Stimulated activated naive CD4-positive, alpha-beta T cell treated with Interleukin-2 at 50 U/mL for 16 hours (primary cell): Measurements from ENCODE around the gene EGFL8.
"Not testable (repeated sequence)": the region's sequence is repeated elsewhere in the genome, so short reads cannot be mapped to it uniquely, and the experiment has no call there.

Experiments used
- DNase-seq: peaks from one replicate; lab custom pipeline; 2025; lab: John Stamatoyannopoulos, UW

The EGFL8 gene

DNA sequence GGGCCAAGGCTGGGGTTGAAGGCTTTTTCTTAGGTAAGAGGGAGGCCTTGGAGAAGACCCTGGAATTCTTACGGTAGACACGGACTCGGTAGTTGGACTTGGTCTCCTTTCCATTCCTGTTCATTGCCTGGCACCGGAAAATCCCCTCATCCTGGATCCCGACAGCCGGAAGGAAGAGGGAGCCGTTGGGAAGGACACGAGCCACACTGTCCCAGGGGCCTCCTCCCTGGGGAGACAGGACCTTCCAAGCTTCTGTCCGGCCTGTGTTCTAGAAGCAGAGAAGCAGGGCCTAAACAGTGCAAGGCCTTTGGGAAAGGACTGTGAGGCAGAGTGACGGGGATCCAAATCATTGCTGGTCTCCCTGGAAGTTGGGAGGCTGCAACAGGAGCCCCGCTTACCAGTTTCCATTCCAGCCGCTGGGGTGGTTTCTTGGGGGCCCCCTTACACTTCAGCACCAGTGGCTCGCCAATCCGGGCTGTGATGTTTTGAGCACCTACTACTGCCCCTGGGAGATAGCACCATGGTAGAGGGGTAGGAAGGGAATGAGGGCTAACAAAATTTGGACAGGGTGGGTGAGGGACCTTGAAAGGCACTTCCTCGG is 19.2 kb downstream of the EGFL8 start:
- no peak for DNase-seq

DNA sequence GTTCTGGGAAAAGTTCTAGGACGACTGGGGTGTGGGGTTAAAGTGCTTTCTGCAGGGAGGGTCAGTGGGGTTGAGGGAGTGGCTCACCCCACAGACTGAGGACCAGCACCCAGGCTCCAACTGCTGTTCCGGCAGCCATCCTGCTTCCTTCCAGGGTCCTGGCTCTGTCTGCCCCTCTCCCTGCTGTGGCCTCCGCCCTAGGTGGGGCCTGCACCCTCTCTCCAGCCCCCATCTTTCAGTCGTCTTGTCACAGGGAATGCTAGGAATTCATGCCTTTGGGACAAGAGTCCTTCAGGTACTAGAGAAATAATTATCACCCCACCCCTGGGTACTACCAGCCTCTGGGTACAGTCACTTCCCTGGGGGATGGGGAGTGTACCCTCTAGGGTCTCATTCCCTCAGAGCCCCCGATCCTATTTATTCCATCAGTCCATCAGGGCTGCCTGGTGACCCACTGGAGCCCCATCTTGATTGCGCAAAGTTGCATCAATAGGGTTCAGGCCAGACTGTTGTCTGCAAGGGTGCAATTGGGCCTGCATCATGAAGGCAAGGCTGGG is 19.8 kb downstream of the EGFL8 start, which contains the start of gene AGER:
TSS of gene AGER (minus strand) at position 170 of the 557 bp plus-strand sequence. CDS start at position 139, 31 bp downstream.
- no peak for DNase-seq

DNA sequence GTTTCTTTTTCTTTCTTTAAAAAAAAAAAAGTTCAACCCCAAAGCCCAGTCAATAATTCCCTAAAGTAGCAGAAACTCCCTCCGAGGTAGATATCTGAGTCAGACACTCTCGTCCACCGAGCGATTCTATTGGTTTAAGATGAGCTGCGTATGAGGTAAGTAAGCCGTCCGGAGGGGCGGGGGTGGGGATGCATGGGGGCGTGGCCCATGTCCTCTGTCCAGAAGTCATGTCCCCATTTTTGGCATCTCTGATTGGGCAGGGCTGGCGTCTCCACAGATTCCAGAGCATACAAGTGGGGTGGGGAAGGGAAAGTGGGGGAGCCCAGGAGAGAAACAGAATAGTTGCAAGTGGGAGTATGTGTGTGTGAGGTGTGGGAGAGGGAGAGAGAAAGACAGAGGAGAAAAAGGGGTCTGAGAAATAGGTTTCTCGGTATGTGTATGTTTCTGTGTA is 21.3 kb downstream of the EGFL8 start:
- peak; percentile 69 for DNase-seq

DNA sequence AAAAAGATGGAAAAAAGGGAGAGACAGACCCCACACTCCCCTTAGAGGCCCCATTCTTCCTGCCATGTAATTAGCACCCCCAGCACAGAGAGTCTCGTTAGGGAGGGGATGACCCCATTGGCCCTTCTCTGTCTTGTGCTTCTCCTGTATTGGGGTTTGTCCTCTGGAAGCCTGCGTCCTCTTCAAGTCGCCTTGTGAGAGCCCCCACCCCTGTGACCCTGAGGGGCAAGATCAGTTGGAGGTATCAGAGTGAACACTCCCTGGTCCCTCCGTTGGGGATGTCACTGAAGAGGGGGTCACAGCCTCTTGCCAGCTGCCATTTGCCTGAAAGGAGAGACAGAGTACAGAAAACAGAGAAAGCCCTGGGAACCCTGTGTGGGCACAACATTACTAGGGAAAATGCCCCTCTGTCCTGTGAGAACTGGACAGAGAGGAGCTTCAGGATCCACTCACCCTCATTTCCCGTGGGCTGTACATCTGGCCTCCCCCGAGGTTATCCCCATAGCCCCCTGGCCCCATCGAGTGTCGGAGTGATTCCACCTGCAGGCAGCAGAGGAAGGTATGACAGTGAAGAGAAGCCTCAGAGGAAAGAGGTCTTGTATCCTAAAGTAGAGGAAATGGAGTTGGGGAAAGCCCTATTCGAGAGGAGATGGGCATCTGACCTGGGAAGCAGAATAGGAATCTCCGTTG is 21.9 kb downstream of the EGFL8 start:
- not testable (repeated sequence) for DNase-seq

DNA sequence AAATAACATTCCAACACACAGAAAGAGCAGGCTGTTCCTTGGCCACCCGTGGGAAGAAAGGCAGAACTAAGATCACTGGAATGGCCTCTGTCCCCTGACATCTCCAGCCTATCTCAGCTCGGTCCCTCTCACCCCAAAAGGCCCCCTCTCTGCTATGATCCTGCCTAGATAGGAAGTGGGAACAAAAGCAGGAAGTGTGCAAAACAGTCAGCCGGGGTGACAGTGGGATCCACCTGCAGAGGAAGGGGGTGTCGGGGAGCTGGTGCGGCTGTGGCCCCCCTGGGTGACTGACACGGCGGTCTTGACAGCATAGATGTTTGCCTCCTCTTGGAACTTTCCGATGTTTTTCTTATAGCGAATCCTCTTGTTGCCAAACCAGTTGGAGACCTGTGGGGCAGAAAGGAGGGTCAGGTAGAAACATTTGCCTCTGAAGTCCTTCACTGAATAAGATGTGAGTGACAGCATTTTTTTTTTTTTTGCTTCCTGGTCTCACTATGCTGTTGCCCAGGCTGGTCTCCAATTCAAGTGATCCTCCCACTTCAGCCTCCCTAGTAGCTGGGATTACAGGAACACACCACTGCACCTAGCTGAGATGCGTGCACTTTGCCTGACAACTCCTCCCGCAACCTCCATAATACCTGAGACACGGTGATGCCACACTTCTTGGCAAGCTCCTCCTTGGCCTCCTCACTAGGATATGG is 22.8 kb downstream of the EGFL8 start:
- DNase-seq, result no peak

DNA sequence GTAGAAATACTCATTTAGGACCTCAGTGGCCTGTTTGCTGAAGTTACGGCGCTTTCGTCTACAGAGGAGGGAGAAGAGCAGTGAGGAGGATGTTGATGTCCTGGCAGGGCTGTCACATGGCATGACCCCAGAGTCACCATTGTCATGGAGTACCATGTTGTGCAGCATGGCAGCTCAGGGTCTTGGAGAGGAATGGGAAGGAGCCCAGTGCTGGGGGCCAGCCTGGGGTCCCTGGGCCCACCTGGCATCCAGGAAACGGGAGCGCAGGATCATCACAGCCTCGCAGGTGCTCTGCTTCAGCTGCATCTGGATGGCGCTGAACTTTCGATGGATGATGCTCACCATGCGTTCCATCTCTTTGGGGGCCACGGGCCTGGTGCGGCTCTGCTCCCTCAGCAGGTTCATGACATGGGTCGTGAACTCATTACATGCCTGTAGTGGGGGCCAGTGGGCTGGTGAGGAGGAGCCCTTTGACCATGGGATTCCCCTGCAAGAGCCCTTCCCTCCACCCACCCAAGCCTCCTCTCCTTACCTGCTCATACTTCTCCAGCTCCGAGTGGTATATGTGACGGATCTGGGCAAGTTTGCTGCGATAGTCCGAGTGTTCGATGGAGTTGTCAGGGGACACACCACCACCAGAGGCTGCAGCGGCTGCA is 23.5 kb downstream of the EGFL8 start:
- DNase-seq, result not testable (repeated sequence)

DNA sequence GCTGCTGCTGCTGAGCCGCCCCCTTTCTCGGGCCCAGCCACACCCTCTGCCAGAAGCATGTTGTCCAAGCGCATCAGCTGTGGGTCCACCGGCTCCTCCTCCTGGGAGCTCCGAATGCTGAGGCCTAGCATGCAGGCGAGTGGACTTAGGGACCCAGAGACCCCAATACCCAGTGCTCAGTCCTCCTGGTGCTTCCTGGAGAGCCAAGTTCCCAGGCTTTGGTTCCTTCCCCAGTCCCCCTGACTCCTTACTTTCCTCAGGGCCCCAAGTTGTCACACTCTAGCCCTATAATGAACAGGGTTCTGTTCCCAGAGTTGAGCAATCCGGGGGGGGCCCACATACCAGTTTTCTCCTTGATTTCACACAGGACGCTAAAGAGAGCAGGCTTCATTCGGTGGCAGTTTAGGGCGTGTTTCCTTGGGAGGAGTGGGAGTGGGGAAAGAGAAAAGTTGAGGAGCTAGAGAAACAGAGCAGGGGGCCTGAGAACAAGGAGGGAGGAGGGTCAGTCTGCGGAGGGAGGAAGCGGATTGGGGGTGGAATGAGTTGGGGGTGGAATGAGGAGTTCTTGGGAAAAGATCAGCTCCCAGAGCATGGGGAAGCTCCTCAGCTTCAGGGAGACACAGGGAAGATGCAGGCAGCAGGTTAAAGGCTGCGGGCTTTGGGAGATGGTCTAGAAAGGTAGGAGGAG is 24.1 kb downstream of the EGFL8 start:
- no peak for DNase-seq

DNA sequence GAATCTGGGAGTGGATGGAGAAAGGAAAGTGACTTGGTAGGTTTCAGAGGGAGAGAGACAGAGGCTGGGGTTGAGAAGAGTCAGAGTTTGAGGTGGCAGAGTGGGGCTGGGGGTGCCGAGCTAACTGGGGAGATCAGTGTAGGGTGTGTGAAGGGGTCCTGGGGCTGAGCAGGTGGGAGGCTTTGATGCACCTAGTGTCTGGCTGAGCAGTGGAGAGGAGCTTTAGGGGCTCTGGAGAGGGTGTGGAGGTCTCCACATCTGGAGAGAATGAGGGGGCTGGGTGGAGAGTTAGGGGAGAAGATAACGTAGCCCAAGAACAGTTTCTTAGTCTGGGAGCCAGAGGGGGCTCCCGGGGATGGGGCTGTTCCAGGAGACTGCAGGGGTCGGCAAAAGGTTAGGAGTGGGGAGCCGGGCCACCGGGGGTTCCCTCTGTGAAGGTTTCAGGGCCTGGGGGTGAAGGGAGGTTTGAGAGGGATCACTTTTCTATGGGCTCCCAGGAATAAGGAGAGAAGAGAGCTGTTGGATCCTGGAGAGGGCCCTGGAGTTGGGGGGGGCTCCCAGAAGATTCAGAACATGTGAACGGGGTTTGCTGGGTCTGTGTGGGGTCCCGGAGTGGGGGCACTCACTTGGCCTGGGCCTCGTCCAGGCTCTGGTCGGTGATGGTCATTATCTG is 24.8 kb downstream of the EGFL8 start:
- no peak for DNase-seq

DNA sequence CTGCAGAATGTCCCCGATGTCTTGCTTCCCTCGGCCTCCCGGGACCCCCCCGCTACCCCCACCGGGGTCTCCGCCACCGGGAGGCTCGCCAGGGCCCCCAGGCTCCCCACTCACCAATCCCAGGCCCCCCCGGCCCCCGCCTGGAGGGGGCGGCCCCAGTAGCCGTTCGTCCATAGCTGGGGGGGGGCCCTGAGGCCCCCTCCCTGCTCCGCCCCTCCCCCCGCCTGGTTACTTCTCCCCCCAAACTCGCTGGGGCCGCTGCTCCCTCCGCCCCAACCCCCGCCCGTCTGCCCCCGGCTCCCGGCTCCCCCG is 25.3 kb downstream of the EGFL8 start:
- no peak for DNase-seq

DNA sequence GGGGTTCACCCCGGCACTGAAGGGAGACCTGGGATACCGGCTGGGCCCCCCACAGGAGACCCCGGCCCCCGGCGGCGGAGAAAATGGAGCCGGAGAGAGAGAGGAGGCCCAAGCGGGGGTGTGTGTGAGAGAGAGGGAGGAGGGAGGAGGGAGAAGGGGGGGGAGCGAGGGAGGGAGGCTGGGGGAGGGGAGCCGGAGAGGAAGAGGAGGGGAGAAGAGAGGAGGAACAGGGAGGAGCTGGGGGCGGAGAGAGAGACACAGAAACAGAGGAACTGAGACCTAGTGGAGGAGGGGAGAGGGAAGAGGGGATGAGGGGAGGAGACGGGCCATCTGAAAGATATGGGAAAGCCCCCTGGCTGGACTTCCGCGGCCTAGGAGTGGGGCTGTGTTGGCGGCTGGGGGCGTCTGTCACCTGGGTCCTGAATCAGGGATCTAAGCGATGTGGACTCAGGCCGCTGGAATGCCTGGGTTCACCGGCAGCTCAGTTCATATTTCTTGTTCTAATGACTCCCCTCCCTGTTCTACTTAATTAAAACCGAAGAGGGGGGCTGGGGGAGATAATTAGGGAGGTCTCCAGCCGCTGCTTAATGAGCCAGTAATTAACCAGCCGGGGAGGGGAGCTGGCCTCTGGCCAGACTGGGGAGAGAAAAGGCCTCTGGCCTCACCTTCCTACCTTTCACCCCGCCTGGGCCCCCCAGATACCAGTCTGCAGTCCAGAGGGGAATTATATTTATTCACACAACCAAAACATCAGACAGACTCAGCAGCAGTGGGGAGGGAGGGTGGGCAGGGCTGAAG is 25.9 kb downstream of the EGFL8 start, which contains the start of gene PBX2:
TSS of gene PBX2 (minus strand) at position 149 of the 798 bp plus-strand sequence. CDS start 287 bp downstream, outside the sequence.
- DNase-seq, result peak; percentile 83

DNA sequence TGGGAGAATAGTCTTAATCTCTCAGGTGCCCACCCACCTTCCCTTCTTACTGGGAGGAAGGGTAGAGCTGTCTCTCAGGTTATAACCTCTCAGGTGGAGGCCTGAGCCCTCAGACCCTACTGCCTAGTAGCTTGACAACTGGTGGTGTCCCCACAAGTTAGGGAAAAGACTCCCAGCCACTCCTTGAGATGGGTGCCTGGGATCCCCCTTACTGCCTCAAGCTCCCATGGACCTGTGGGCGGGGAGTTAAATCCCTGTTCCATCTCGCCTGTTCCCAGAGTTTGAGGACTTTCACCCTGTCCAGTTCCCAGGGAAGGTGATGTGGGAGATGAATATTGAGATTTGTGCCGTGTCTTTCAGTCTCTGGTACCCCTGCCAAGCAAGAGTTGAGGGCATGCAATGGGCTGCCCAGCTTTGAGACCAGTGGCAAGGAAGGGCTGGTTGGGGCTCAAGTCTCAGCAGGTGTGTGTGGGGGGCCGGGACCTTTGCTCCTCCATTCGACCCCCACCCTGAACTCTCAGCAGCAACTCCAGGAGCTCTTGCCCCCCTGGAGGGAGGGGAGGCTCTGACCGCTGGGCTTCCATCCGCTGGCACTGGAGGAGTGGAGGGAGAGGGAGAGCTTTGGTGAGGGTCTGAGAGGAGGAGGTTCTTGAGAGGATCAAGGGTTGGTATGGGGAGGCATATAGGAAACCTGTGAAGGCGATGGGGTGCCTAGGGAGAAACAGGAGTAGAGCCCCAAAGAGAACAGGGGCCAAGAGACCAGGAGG is 26.7 kb downstream of the EGFL8 start:
- no peak for DNase-seq

DNA sequence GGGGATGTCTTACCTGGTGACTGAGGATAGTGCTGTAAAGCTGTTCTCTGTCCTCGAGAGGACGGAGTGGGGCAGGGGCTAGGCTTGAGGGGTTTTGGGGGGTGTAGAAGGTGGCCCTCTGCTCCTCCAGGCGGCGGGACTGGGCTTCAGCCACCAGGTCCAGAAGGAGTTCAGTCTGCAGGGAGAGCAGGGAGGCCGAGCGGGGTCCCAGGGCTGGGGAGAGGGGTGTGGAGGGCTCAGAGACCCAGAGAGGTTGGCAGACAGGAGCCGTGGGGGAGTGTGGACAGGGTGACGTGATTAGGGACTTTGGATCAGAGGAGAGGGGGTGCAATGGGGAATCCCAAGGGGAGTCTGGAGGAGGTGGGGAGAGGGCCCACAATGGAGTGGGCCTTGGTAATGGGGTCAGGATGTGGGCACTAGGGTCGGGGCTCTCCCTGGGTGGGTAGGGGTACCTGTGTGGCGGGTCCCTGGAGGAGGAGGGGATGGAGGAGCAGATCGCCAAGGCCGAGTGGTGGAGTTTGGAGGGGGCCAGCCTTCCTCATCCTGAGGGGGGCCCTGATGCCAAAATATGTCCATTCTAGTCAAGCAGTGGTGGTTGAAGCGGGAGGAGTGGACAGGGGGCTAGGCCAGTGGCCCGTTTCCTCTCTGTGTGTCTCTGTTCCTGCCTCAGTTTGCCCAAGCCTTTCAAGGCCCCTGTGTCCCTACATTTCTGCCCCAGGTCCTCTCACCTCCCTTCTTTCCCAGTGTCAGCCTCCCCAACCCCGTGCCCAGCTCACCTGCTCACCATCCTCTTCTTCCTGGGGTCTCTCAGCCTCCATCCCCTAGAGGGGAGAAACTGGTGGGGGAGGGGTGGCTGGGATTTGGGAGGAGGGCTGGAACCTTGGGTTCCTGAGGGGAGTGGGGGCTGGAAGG is 27.6 kb downstream of the EGFL8 start:
- peak; percentile 15 for DNase-seq

DNA sequence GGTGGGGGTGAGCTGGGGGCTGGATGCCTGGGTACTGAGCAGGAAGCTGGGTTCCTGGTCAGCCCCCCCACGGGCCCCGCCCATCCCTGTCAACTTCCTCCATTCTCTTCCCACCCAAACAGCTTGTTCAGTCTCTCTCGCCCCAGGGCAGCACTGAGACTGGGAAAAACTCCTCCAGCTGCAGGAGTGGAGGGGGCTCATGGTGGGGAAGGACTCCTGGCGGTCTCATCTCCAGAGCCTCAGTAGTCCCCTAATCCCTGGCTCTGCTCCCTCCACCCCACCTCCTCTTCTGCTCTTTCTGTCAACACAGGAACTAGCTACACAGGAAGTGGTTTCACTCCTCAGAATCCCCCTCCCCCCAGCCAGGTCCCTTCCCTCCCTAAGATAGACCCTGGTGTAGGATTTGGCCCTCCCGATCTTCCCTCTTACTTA is 28.2 kb downstream of the EGFL8 start, which contains the start of gene GPSM3:
TSS of gene GPSM3 (minus strand) at position 36 of the 432 bp plus-strand sequence. CDS start 130 bp downstream, outside the sequence.
- peak; percentile 38 for DNase-seq

DNA sequence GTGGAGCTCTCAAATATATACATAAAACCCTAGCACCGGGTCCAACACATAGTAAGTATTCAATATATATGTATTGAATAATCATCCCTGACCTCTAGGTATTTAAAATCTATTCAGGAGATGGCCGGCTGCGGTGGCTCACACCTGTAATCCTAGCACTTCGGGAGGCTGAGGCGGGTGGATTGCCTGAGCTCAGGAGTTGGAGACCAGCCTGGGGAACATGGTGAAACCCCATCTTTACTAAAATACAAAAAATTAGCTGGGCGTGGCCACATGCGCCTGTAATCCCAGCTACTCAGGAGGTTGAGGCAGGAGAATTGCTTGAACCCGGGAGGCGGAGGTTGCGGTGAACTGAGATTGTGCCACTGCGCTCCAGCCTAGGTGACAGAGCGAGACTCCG is 28.7 kb downstream of the EGFL8 start:
- not testable (repeated sequence) for DNase-seq

DNA sequence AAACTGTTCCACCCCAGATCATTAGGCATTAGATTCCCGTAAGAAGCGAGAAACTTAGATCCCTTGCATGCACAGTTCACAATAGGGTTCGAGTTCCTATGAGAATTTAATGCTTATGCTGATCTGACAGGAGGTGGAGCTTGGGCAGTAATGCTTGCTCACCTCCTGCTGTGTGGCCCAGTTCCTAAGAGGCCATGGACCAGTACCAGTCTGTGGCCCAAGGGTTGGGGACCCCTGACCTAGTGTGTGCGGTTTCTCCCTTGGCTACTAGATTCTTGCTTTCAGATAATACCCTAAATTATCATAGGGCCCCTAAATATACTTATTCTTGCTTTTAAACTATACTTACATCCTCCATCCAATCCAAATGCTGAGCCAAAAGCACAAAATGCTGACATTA is 30.0 kb downstream of the EGFL8 start:
- DNase-seq, result no peak

DNA sequence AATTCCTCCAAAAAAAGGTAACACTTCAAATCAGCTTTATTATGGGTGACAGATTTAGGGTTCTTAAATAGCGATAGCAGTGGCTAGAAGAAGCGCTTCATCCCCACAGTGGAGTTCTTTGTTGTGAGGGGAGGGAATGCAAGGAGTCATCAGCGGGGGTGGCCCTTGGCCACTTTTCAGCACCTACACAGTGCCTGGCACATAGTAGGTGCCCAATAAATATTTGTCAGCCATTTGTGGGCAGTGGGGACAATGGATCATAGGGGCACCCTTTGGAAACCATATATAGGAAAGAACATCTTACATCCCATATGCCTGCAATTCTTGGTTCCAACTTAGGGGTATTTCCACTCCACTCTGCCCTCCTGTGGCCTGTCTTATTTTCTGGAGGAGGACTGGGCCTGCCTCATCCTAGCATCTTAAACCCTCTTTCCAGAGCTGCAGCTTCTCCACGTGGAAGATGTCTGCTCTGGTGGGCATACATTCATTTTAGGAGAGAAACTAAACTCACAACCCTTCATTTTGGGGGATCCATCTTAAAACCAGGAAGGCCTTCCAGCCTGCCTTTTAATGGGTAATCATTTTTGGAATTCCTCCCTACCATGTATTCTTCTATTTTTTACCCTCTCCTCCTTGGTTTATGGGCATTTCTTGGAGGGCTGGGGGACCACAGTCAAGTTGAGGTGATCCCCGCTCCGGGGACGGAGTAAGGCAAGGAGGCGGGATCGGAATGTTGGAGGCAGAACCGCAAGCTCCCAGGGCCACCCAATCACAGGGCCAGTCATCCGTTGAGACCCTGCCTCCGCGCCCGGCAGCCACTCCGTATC is 30.6 kb downstream of the EGFL8 start:
- peak; percentile 12 for DNase-seq

DNA sequence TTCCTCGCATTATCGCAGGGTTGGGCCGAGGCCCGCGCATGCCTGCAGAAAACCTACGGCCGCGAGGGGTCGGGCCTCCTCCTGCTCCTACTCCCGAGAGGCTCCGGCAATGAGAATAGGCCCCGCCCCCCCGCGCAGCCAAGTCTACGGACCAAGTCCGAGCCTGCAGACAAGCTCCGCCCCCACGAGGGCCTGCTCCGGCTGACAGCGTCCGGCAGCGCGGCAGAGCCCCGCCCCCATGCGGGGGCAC is 31.2 kb downstream of the EGFL8 start:
- DNase-seq, result peak; percentile 100
